H1 (cell line): ENCODE results near the gene SHMT1. TPM values are rescaled to one million over a fixed set of nuclear protein-coding genes. Genes with fewer than 3 reads are reported as not detected.

Experiments used
- CBX5 ChIP-seq: fragments of 300-800, 300-1000 bp; sonication (generic); IDR thresholded peaks from 2 replicates; pipeline ENCODE4 v1.7.1; 2016; ENCODE audit warnings: antibody characterized with exemption, low read length, low read depth
- EZH2 ChIP-seq: fragments of 200-600 bp; sonication (generic); IDR thresholded peaks from 2 replicates; pipeline ENCODE4 v1.7.1; 2012; ENCODE audit warnings: low read depth, mild to moderate bottlenecking, moderate library complexity, low read length, inconsistent platforms; ENCODE audit not compliant: severe bottlenecking
- FOSL1 ChIP-seq: IDR thresholded peaks from 2 replicates; pipeline ENCODE4 v1.6.1; 2011; ENCODE audit warnings: mild to moderate bottlenecking, low read depth, low read length, moderate library complexity; ENCODE audit not compliant: insufficient read depth
- GABPA ChIP-seq: IDR thresholded peaks from 2 replicates; pipeline ENCODE4 v1.6.1; 2011; ENCODE audit warnings: mild to moderate bottlenecking, low read length, moderate library complexity, borderline replicate concordance; ENCODE audit not compliant: insufficient read depth
- JUN ChIP-seq: IDR thresholded peaks from 2 replicates; pipeline ENCODE4 v1.6.1; 2011; ENCODE audit warnings: low read depth, mild to moderate bottlenecking, improper control_type of control experiment, low read length
- MAFK ChIP-seq: IDR thresholded peaks from 2 replicates; pipeline ENCODE4 v1.6.1; 2012; ENCODE audit warnings: low read depth, mild to moderate bottlenecking, improper control_type of control experiment, low read length
- POU5F1 ChIP-seq: IDR thresholded peaks from 2 replicates; pipeline ENCODE4 v1.6.1; 2011; ENCODE audit warnings: low read depth, mild to moderate bottlenecking, low read length, moderate library complexity
- SIN3A ChIP-seq, 2 experiments: IDR thresholded peaks in 1 of 2; conservative IDR thresholded peaks in 1 of 2; 2 replicates each; pipeline ENCODE4 v1.6.1; 2011 to 2012; ENCODE audit warnings: low read length in 2 of 2, improper control_type of control experiment in 1 of 2, low read depth in 1 of 2, mild to moderate bottlenecking in 1 of 2
- TAF1 ChIP-seq: IDR thresholded peaks from 2 replicates; pipeline ENCODE4 v1.6.1; 2011; ENCODE audit warnings: mild to moderate bottlenecking, low read depth, low read length
- polyA plus RNA-seq, 7 experiments: library from polyadenylated mRNA; depleted of rRNA in 3 of 7; stranded (reverse) in 5 of 7; unstranded in 2 of 7; fragments of >200 nt in 5 of 7; fragments of 200-250 nt in 2 of 7; gene quantifications; 1 replicate in 5 of 7; 2 replicates in 1 of 7; 4 replicates in 1 of 7; pipeline versions ENCODE4 v1.2.1 to v1.2.3, GENCODE V29; 2011 to 2013; ENCODE audit warnings: missing spikeins in 2 of 7, mixed read lengths in 2 of 7
- total RNA-seq: library from RNA; stranded (reverse); fragmentation: NEBNext Ultra II Directional; extraction: Animal tissue kit (Norgen Biotek cat#: 25700); gene quantifications from 2 replicates; pipeline ENCODE4 v1.2.1, GENCODE V29; 2021
- TF ChIP-seq, protein P1 (sequence below): fragments of 300-600 bp; sonication (generic); IDR thresholded peaks from 2 replicates; pipeline ENCODE4 v1.7.1; 2012; ENCODE audit warnings: low read length, moderate library complexity, mild to moderate bottlenecking, inconsistent platforms; ENCODE audit not compliant: insufficient replicate concordance

The SHMT1 gene
- total and polyA plus RNA-seq, 2 of the 8 experiments (the other 6 are each of a cell fraction or from before 2014, with no cell fraction given) = 30.7 to 39.3 TPM

DNA sequence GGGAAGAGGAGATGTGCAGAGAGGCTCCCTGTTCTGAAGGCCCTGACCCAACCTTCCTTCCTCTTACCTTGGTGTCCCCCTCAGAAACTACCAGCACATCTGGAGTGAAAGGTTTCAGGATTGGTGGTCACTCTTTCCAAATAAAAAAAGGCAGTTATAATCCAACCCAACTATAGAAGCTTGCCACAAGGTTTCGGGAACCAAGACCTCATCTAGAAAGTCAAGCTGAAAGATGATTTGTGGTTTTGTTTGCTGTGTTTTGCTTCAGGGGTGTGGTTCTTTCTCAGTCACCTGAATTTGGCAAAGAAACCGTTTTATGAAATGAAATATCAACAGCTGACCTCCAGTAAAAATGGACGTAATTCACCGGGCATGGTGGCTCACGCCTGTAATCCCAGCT lies 19.3 kb downstream of the SHMT1 start (continued):
- TF ChIP-seq, protein P1, sequence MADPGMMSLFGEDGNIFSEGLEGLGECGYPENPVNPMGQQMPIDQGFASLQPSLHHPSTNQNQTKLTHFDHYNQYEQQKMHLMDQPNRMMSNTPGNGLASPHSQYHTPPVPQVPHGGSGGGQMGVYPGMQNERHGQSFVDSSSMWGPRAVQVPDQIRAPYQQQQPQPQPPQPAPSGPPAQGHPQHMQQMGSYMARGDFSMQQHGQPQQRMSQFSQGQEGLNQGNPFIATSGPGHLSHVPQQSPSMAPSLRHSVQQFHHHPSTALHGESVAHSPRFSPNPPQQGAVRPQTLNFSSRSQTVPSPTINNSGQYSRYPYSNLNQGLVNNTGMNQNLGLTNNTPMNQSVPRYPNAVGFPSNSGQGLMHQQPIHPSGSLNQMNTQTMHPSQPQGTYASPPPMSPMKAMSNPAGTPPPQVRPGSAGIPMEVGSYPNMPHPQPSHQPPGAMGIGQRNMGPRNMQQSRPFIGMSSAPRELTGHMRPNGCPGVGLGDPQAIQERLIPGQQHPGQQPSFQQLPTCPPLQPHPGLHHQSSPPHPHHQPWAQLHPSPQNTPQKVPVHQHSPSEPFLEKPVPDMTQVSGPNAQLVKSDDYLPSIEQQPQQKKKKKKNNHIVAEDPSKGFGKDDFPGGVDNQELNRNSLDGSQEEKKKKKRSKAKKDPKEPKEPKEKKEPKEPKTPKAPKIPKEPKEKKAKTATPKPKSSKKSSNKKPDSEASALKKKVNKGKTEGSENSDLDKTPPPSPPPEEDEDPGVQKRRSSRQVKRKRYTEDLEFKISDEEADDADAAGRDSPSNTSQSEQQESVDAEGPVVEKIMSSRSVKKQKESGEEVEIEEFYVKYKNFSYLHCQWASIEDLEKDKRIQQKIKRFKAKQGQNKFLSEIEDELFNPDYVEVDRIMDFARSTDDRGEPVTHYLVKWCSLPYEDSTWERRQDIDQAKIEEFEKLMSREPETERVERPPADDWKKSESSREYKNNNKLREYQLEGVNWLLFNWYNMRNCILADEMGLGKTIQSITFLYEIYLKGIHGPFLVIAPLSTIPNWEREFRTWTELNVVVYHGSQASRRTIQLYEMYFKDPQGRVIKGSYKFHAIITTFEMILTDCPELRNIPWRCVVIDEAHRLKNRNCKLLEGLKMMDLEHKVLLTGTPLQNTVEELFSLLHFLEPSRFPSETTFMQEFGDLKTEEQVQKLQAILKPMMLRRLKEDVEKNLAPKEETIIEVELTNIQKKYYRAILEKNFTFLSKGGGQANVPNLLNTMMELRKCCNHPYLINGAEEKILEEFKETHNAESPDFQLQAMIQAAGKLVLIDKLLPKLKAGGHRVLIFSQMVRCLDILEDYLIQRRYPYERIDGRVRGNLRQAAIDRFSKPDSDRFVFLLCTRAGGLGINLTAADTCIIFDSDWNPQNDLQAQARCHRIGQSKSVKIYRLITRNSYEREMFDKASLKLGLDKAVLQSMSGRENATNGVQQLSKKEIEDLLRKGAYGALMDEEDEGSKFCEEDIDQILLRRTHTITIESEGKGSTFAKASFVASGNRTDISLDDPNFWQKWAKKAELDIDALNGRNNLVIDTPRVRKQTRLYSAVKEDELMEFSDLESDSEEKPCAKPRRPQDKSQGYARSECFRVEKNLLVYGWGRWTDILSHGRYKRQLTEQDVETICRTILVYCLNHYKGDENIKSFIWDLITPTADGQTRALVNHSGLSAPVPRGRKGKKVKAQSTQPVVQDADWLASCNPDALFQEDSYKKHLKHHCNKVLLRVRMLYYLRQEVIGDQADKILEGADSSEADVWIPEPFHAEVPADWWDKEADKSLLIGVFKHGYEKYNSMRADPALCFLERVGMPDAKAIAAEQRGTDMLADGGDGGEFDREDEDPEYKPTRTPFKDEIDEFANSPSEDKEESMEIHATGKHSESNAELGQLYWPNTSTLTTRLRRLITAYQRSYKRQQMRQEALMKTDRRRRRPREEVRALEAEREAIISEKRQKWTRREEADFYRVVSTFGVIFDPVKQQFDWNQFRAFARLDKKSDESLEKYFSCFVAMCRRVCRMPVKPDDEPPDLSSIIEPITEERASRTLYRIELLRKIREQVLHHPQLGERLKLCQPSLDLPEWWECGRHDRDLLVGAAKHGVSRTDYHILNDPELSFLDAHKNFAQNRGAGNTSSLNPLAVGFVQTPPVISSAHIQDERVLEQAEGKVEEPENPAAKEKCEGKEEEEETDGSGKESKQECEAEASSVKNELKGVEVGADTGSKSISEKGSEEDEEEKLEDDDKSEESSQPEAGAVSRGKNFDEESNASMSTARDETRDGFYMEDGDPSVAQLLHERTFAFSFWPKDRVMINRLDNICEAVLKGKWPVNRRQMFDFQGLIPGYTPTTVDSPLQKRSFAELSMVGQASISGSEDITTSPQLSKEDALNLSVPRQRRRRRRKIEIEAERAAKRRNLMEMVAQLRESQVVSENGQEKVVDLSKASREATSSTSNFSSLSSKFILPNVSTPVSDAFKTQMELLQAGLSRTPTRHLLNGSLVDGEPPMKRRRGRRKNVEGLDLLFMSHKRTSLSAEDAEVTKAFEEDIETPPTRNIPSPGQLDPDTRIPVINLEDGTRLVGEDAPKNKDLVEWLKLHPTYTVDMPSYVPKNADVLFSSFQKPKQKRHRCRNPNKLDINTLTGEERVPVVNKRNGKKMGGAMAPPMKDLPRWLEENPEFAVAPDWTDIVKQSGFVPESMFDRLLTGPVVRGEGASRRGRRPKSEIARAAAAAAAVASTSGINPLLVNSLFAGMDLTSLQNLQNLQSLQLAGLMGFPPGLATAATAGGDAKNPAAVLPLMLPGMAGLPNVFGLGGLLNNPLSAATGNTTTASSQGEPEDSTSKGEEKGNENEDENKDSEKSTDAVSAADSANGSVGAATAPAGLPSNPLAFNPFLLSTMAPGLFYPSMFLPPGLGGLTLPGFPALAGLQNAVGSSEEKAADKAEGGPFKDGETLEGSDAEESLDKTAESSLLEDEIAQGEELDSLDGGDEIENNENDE = no peak
- TF ChIP-seq EZH2 (no peak), CBX5 (no peak), TAF1 (no peak), FOSL1 (no peak), JUN (no peak), MAFK (no peak), SIN3A (conservative IDR thresholded peaks at IDR 0.05 in 1 of 2, IDR thresholded peaks at IDR 0.05 in 1 of 2; ENCODE audit: low read depth in 1 of 2, low read length in 2 of 2) (no peak), POU5F1 (no peak), GABPA (no peak)
